Upper lobe of left lung (tissue), 4 donors: ENCODE results near the gene PTPRK.

Experiments used
- EP300 ChIP-seq, 4 donors: sonication (generic); formaldehyde crosslinking; IDR thresholded peaks; one replicate each; pipeline ENCODE4 v1.5.1; 2017; ENCODE audit warnings: antibody characterized with exemption in 4 of 4, control low read depth in 2 of 4
- POLR2AphosphoS5 ChIP-seq, 2 donors: sonication (generic); formaldehyde crosslinking; IDR thresholded peaks; one replicate each; pipeline ENCODE4 v1.5.1; 2017; ENCODE audit warnings: antibody characterized with exemption in 2 of 2
- TF ChIP-seq, protein P1 (sequence below), 6 experiments: fragments of 450-650 bp in 4 of 6; fragments of 200-600 bp in 2 of 6; sonication (generic) in 2 of 6; IDR thresholded peaks; one replicate each; pipeline ENCODE4 v1.5.1; 2016 to 2019; ENCODE audit warnings: antibody characterized with exemption in 6 of 6

- TF ChIP-seq POLR2AphosphoS5 (IDR thresholded peaks at IDR 0.05) (no peak), EP300 (IDR thresholded peaks at IDR 0.05) (no peak)
- TF ChIP-seq, protein P1, sequence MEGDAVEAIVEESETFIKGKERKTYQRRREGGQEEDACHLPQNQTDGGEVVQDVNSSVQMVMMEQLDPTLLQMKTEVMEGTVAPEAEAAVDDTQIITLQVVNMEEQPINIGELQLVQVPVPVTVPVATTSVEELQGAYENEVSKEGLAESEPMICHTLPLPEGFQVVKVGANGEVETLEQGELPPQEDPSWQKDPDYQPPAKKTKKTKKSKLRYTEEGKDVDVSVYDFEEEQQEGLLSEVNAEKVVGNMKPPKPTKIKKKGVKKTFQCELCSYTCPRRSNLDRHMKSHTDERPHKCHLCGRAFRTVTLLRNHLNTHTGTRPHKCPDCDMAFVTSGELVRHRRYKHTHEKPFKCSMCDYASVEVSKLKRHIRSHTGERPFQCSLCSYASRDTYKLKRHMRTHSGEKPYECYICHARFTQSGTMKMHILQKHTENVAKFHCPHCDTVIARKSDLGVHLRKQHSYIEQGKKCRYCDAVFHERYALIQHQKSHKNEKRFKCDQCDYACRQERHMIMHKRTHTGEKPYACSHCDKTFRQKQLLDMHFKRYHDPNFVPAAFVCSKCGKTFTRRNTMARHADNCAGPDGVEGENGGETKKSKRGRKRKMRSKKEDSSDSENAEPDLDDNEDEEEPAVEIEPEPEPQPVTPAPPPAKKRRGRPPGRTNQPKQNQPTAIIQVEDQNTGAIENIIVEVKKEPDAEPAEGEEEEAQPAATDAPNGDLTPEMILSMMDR (IDR thresholded peaks at IDR 0.05), result no peak
Measured at GRCh38 chr6:128335963-128336362, 184.4 kb downstream of the PTPRK start.
